H1 (cell line): Measurements from ENCODE around the gene OSBPL3. TPM values are rescaled to one million over a fixed set of nuclear protein-coding genes. Genes with fewer than 3 reads are reported as not detected.

Source experiments
- ATF2 ChIP-seq: IDR thresholded peaks from 2 replicates; pipeline ENCODE4 v1.6.1; 2012; ENCODE audit warnings: low read length, inconsistent platforms
- RXRA ChIP-seq: IDR thresholded peaks from 2 replicates; pipeline ENCODE4 v1.6.1; 2011; ENCODE audit warnings: low read depth, mild to moderate bottlenecking, low read length, moderate library complexity; ENCODE audit not compliant: insufficient read depth
- TBP ChIP-seq: IDR thresholded peaks from 2 replicates; pipeline ENCODE4 v1.6.1; 2011; ENCODE audit warnings: low read depth, low read length, improper control_type of control experiment
- polyA plus RNA-seq, 7 experiments: library from polyadenylated mRNA; depleted of rRNA in 3 of 7; stranded (reverse) in 5 of 7; unstranded in 2 of 7; fragments of >200 nt in 5 of 7; fragments of 200-250 nt in 2 of 7; gene quantifications; 1 replicate in 5 of 7; 2 replicates in 1 of 7; 4 replicates in 1 of 7; pipeline versions ENCODE4 v1.2.1 to v1.2.3, GENCODE V29; 2011 to 2013; ENCODE audit warnings: missing spikeins in 2 of 7, mixed read lengths in 2 of 7
- total RNA-seq: library from RNA; stranded (reverse); fragmentation: NEBNext Ultra II Directional; extraction: Animal tissue kit (Norgen Biotek cat#: 25700); gene quantifications from 2 replicates; pipeline ENCODE4 v1.2.1, GENCODE V29; 2021
- TF ChIP-seq, protein P1 (sequence below): fragments of 300-600 bp; sonication (generic); IDR thresholded peaks from 2 replicates; pipeline ENCODE4 v1.7.1; 2012; ENCODE audit warnings: low read length, moderate library complexity, mild to moderate bottlenecking, inconsistent platforms; ENCODE audit not compliant: insufficient replicate concordance

The OSBPL3 gene
- total and polyA plus RNA-seq, 2 of the 8 experiments (the other 6 are each of a cell fraction or from before 2014, with no cell fraction given): 2.8 to 13.9 TPM

DNA sequence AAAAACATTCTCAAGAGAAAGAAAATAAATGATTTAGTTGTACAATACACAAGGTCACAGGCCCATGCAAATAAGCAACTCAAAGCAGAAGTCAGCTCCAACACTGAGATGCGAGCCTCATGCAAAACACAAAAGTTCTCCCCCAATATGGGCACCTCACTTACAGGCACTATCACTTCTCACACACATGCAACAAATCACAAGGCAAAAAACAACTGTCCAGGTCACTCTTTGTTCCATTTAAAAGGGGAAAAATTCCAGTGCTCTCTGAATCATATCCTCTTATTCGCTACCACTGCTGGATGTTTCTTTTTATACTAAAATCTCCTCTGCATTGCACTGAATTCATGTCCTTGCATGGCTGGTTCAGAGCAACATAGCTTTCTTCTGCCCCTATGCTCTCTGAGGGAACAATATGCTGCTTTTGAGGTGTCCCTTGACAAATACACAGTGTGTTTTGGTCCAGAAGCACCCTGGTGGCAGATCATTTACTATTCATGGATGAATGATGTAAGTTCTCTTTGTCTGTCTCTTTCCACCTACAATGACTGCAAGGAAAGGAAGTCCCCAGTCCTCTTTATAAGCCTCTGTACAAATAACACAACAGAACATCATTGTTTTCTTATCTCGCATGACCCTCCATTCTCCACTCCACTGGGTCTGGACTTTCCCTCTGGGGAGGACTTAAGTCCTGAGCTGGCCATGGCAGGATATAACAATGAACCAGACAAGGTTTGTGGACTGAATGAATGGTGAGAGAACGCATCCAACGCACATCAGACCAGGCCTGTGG, 137.3 kb downstream of the OSBPL3 start (continued):
- TF ChIP-seq, protein P1, sequence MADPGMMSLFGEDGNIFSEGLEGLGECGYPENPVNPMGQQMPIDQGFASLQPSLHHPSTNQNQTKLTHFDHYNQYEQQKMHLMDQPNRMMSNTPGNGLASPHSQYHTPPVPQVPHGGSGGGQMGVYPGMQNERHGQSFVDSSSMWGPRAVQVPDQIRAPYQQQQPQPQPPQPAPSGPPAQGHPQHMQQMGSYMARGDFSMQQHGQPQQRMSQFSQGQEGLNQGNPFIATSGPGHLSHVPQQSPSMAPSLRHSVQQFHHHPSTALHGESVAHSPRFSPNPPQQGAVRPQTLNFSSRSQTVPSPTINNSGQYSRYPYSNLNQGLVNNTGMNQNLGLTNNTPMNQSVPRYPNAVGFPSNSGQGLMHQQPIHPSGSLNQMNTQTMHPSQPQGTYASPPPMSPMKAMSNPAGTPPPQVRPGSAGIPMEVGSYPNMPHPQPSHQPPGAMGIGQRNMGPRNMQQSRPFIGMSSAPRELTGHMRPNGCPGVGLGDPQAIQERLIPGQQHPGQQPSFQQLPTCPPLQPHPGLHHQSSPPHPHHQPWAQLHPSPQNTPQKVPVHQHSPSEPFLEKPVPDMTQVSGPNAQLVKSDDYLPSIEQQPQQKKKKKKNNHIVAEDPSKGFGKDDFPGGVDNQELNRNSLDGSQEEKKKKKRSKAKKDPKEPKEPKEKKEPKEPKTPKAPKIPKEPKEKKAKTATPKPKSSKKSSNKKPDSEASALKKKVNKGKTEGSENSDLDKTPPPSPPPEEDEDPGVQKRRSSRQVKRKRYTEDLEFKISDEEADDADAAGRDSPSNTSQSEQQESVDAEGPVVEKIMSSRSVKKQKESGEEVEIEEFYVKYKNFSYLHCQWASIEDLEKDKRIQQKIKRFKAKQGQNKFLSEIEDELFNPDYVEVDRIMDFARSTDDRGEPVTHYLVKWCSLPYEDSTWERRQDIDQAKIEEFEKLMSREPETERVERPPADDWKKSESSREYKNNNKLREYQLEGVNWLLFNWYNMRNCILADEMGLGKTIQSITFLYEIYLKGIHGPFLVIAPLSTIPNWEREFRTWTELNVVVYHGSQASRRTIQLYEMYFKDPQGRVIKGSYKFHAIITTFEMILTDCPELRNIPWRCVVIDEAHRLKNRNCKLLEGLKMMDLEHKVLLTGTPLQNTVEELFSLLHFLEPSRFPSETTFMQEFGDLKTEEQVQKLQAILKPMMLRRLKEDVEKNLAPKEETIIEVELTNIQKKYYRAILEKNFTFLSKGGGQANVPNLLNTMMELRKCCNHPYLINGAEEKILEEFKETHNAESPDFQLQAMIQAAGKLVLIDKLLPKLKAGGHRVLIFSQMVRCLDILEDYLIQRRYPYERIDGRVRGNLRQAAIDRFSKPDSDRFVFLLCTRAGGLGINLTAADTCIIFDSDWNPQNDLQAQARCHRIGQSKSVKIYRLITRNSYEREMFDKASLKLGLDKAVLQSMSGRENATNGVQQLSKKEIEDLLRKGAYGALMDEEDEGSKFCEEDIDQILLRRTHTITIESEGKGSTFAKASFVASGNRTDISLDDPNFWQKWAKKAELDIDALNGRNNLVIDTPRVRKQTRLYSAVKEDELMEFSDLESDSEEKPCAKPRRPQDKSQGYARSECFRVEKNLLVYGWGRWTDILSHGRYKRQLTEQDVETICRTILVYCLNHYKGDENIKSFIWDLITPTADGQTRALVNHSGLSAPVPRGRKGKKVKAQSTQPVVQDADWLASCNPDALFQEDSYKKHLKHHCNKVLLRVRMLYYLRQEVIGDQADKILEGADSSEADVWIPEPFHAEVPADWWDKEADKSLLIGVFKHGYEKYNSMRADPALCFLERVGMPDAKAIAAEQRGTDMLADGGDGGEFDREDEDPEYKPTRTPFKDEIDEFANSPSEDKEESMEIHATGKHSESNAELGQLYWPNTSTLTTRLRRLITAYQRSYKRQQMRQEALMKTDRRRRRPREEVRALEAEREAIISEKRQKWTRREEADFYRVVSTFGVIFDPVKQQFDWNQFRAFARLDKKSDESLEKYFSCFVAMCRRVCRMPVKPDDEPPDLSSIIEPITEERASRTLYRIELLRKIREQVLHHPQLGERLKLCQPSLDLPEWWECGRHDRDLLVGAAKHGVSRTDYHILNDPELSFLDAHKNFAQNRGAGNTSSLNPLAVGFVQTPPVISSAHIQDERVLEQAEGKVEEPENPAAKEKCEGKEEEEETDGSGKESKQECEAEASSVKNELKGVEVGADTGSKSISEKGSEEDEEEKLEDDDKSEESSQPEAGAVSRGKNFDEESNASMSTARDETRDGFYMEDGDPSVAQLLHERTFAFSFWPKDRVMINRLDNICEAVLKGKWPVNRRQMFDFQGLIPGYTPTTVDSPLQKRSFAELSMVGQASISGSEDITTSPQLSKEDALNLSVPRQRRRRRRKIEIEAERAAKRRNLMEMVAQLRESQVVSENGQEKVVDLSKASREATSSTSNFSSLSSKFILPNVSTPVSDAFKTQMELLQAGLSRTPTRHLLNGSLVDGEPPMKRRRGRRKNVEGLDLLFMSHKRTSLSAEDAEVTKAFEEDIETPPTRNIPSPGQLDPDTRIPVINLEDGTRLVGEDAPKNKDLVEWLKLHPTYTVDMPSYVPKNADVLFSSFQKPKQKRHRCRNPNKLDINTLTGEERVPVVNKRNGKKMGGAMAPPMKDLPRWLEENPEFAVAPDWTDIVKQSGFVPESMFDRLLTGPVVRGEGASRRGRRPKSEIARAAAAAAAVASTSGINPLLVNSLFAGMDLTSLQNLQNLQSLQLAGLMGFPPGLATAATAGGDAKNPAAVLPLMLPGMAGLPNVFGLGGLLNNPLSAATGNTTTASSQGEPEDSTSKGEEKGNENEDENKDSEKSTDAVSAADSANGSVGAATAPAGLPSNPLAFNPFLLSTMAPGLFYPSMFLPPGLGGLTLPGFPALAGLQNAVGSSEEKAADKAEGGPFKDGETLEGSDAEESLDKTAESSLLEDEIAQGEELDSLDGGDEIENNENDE: no peak
- no peak for TF ChIP-seq RXRA
- no peak for TF ChIP-seq ATF2
- TF ChIP-seq TBP: no peak
